Right renal cortex interstitium (tissue), 3 donors: ENCODE data around the gene HOXA4. TPM values are rescaled to one million over a fixed set of nuclear protein-coding genes. Genes with fewer than 3 reads are reported as not detected.

ENCODE experiments used
- DNase-seq, 3 donors: peaks; one replicate each; pipeline ENCODE4 v3.0.0-alpha.2; 2013; ENCODE audit warnings: low read depth in 3 of 3, low spot score in 2 of 3
- polyA plus RNA-seq, 3 donors: library from polyadenylated mRNA; unstranded; fragments of 120-200 nt; gene quantifications; one replicate each; pipeline ENCODE4 v1.2.1, GENCODE V29; 2013; ENCODE audit not compliant: insufficient read length in 3 of 3

Gene HOXA4
- polyA plus RNA-seq, 3 donors = 15.7 to 22.5 (median 17.3) TPM

- no peak for DNase-seq
Measured at GRCh38 chr7:27138472-27138871, 7.9 kb upstream of the HOXA4 start.

- DNase-seq = no peak
Measured at GRCh38 chr7:27137640-27138315, 7.2 kb upstream of the HOXA4 start.

DNA sequence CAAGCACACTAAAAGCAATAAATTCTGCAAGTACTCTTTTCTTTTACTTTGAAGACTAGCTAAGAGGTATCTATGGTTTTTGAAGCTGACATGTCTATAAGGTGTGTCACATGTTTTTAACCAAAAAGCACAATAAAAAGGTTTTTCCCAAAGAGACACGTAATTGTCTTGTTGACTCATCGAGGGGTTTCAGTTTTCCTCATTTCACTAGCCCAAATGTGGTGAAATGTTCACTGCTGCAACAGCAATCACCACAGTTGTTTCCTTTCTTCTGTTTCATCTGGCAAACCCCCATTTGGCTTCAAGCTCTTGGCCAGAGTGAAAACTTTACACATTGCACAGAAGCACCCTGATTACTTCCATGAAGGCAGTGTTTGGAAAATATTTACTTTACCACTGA, 3.8 kb upstream of the HOXA4 start:
- DNase-seq = no peak

GRCh38 chr7:27133409-27134231, 3.1 kb upstream of the HOXA4 start:
- DNase-seq = no peak

- DNase-seq = no peak
Measured at GRCh38 chr7:27132978-27133377, 2.4 kb upstream of the HOXA4 start.

- DNase-seq = no peak
Measured at GRCh38 chr7:27132214-27132613, 1.7 kb upstream of the HOXA4 start.

- no peak for DNase-seq
Measured at GRCh38 chr7:27131390-27131819, 848 bp upstream of the HOXA4 start.

DNA sequence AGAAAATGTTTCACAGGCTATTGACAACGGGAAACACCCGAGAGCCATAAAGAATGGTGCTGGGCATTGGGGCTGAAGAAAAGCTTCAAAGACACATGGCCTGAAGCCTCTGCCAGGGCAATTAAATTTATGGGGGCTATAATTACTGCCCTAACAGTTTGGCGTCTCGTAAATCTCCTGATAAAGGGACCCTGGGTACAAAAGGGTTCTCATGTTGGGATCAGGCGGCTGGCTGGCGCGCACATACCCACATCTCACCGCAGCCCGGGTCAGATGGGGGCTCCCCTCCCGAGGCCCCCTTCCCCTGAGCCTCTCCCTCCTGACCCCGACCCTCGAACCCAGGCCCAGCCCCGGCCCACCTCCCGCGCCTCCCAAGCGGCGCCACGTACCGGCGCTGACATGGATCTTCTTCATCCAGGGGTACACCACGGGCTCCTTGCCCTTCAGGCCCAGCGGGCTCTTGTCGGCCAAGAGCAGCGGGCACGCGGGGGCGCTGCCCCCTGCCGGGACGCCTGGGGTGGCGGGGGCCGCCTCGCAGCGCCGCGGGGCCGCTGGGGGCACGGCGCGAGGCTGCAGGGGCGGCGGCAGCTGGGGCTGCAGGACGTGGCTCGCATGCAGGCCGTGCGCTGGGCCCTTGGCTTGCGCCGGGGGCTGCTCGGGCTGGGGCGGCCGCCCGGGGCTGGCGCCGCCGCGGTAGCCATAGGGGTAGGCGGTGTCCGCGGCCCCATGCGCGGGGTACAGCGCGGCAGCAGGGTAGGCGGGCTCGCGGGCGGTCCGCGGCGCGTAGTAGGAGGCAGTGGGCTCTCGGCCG, 623 bp downstream of the HOXA4 start:
- no peak for DNase-seq

GRCh38 chr7:27128776-27129728, 1.5 kb downstream of the HOXA4 start:
- no peak for DNase-seq

GRCh38 chr7:27128034-27128433, 2.5 kb downstream of the HOXA4 start:
- DNase-seq = no peak

GRCh38 chr7:27126596-27127327, 3.8 kb downstream of the HOXA4 start:
- no peak for DNase-seq

DNA sequence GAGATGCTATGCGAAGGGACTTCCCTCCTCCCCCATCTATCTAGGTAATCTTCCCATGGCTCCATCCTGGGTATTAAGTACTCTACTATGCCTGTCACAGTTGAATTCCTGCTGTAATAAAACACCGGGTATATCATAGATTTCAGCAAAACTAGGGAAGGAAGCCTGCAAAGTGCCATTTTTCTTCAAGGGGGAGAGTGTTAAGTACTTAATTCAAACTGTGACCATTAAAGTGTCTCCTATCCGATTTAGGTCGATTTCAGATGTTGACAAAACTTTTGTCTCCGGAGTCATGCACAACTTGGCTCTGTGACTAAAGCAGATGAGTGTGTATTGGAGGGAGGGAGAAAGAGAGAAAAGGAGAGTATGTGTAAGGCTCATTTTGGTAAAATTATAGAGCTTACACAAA, 4.6 kb downstream of the HOXA4 start:
- no peak for DNase-seq

DNA sequence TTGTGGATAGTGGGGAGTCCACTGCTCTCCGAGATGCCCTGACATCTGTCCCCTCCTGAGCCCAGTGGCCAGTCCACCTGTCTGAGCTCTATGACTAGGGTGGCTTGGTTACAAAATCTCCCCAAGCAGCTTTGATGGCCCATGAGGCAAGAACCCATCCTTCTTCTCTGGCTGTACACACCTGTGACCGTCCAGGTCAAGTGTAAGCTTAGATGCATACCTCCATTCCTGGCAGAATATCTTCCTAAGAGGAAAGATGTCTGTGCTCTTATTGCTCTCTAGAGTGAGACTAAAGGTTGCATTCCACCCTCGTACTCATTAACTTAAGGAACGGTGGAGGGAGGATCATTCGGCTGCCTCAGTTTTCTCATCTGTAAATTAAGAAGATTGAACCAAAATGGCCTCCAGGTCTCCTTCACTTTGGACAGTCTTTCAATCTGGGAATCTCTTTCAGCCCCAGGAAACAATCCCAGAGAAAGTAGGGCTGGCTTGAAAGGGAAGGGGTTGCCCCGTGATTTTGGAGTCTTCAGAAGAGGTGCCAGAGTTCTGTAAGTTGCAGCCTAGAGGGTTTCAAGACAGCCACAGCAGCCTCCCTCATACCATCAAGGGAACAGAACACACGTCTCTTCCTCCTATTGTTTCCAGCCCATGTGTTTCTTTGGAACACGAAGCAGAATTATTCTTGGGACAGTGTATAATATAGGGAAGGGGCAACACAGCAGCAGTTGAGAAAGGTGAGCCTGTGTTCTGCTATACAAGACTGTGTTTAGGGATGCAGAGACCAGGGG, 5.5 kb downstream of the HOXA4 start:
- DNase-seq = no peak

DNA sequence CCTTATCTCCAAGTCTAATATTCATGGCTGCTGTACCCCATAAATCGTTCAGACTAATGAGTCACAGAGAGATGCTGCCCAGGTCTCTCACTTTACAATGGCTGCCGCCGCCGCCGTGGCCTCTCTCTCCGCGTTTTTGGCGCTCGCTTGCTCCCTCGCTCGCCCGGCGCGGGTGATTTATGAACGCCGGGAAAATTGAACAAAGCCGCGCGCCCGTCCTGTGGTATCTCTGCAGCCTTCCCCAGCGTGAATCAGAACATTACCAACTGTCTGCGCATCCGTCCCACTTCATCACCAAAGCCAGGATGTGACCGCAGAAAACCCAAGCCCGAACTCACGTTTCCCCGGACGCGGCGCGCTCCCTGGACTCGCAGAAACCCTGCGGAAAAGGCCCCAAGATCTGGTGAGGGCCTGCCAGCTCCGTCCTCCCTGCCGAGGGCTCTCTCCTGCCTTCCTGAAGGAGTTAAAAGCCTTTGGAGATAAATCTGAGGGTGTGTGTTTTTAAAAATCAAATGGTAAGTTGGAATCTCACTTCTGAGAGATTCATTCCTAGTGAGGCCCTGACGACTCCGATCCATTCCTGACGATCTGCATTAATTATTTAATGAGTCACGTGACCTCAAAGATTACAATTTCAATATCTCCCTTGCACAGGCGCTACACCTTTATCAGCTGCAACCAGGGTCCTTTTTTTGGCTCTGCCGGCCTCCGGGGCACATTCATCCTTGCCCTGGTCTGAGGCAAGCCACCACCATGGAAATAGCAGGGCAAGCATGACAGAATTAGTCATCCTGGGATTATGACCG, 6.3 kb downstream of the HOXA4 start:
- no peak for DNase-seq

- DNase-seq = no peak
Measured at GRCh38 chr7:27123477-27124053, 7.0 kb downstream of the HOXA4 start.

- no peak for DNase-seq
Measured at GRCh38 chr7:27123007-27123476, 7.5 kb downstream of the HOXA4 start.
